Measurements from ENCODE around the gene CEP170B. TPM values are rescaled to one million over a fixed set of nuclear protein-coding genes. Genes with fewer than 3 reads are reported as not detected.

Gene CEP170B
- total and polyA plus RNA-seq, 2 donors from 2014 or later, result 8.1 to 42.4 TPM

DNA sequence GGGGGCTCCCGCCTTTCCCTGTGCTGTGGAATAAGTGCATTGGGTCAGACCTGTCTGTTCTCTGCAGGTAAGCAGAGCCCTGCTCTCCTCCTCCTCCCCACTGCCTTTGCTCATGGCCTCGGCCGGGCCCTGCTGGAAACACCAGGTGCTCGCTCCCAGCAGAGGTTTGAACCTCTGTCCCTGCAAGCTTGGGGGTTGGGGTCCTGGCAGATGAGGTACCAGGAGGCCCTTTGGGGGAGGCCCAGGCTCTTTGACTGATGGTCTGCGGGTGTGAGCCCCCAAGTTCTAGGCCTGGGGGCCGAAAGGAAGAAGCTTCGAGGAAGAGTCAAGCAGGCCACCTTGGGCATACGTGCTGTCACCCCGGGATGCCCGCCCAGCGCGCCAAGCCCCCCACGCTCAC, 22.1 kb upstream of the CEP170B start:
- Histone ChIP-seq H3K4me3 (ENCODE audit: low read length in 3 of 3) (no peak overlapping the region), H3K27me3 (ENCODE audit: control insufficient read depth, insufficient read depth, low read length) (peaks cover 14% of the 10 kb centered on the region), H3K27ac (ENCODE audit: low read depth in 2 of 2, low read length in 2 of 2) (no peak overlapping the region), H3K9ac (ENCODE audit: low read length in 3 of 3) (no peak overlapping the region), H3K36me3 (ENCODE audit: control insufficient read depth in 2 of 3, insufficient read depth in 3 of 3, low read length in 3 of 3) (no peaks in the 10 kb centered on the region), H3K4me1 (ENCODE audit: control insufficient read depth in 2 of 3, insufficient read depth in 2 of 3, low read depth in 1 of 3, low read length in 3 of 3) (peaks cover 0 to 10% (median 0%) of the 10 kb centered on the region in 3 donors), H3K9me3 (ENCODE audit: control insufficient read depth in 2 of 3, insufficient read depth in 1 of 3, low read length in 3 of 3) (no peaks in the 10 kb centered on the region)
- FAIRE-seq (no peak), DNase-seq (peak in 1 of 5 donors; percentile 64)
- intact Hi-C loops (cut with DNase I), result no loop called here
- TF ChIP-seq, protein P1, sequence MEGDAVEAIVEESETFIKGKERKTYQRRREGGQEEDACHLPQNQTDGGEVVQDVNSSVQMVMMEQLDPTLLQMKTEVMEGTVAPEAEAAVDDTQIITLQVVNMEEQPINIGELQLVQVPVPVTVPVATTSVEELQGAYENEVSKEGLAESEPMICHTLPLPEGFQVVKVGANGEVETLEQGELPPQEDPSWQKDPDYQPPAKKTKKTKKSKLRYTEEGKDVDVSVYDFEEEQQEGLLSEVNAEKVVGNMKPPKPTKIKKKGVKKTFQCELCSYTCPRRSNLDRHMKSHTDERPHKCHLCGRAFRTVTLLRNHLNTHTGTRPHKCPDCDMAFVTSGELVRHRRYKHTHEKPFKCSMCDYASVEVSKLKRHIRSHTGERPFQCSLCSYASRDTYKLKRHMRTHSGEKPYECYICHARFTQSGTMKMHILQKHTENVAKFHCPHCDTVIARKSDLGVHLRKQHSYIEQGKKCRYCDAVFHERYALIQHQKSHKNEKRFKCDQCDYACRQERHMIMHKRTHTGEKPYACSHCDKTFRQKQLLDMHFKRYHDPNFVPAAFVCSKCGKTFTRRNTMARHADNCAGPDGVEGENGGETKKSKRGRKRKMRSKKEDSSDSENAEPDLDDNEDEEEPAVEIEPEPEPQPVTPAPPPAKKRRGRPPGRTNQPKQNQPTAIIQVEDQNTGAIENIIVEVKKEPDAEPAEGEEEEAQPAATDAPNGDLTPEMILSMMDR (IDR thresholded peaks at IDR 0.05; ENCODE audit: borderline replicate concordance, extremely low read depth, insufficient read depth), result no peak

DNA sequence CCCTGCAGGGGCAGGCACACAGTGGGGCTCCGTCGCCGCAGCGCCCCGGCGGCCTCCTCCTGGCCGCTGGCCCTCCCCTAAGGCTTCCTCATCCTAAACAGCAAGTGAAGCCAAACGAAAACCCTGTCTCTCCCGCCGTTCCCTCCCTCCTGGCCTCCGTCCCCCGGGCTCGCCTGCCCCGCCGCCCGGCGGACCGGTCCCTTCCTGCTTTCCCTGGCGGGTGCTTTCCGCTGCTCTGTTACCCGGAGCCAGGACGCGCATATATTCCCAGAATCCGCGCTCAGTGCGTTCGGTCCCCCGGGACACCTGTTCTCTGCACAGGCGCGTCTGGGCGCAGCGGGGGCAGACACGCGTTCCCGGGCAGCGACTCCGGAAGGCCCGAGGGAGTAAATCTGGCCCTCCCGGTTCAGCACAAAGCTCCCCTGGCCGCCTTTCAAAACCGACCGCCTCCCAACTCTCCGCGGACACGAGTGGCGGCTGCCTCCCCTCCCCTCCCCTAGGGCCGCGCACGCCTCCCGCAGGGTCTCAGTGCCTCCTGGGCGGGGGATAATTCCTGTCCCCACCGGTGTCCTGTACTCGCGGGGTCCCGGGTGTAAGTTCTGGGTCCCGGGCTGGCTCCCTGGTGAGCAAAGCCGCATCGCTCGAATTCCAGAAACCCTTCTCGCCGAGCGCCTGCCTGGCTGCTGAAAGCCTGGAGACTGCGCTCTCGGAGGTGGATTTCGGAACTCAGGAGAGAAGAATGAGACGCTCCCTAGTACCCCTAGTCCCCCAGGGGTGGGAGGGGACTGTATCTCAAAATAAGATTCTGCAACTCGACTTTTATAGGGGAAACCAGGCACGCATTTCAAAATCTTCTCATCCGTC, 21.4 kb upstream of the CEP170B start:
- peak overlapping the region in 1 of 3 donors; percentile 48 for H3K4me3 ChIP-seq (ENCODE audit: low read length in 3 of 3)
- H3K36me3 ChIP-seq (ENCODE audit: control insufficient read depth in 2 of 3, insufficient read depth in 3 of 3, low read length in 3 of 3), result no peaks in the 10 kb centered on the region
- H3K9me3 ChIP-seq (ENCODE audit: control insufficient read depth in 2 of 3, insufficient read depth in 1 of 3, low read length in 3 of 3), result no peaks in the 10 kb centered on the region
- H3K9ac ChIP-seq (ENCODE audit: low read length in 3 of 3), result peak overlapping the region in 1 of 3 donors; percentile 26
- peaks cover 0 to 10% (median 0%) of the 10 kb centered on the region in 3 donors for H3K4me1 ChIP-seq (ENCODE audit: control insufficient read depth in 2 of 3, insufficient read depth in 2 of 3, low read depth in 1 of 3, low read length in 3 of 3)
- intact Hi-C loops (cut with DNase I), result no loop called here
- DNase-seq (peak; percentile 57 to 78 (median 58)), FAIRE-seq (no peak)
- H3K27ac ChIP-seq (ENCODE audit: low read depth in 2 of 2, low read length in 2 of 2), result no peak overlapping the region
- TF ChIP-seq, protein P1 (IDR thresholded peaks at IDR 0.05; ENCODE audit: borderline replicate concordance, extremely low read depth, insufficient read depth), result no peak
- H3K27me3 ChIP-seq (ENCODE audit: control insufficient read depth, insufficient read depth, low read length), result peaks cover 14% of the 10 kb centered on the region

DNA sequence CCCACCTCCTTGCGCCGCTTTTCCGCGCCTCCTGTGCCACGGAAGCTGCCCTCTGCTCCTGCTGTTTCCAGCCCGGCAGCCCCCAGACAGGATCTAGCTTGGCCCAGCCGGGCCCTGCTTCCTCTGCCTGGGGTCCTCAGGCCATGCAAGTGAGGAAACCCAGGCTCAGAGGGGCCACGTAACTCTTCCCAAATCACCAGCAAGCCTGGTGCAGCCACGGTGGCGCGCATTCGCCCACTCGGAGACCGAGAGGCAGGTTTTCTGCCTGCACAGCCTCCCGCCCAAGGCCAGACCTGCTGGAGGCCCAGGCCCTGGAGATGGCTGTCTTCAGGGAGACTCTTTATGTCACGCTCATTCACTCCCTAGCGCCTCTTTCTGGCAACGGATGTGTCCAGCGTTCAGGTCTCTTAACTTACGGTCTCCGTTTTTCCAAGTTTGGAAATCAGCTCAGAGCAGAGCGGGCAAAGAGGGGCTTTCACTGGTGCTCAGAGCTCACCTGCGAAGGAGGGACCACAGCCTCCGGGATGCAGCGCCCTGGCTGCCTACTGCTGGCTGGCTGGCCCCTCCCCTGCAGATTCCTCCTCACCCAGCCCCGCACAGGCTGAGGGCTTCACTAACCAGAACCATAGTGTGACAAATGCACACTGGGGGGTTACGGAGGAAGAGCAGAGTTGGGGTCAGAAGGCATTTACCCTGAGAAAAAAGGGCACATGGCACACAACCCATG, 20.6 kb upstream of the CEP170B start:
- H3K4me1 ChIP-seq (ENCODE audit: control insufficient read depth in 2 of 3, insufficient read depth in 2 of 3, low read depth in 1 of 3, low read length in 3 of 3), result peaks cover 0 to 10% (median 0%) of the 10 kb centered on the region in 3 donors
- peaks cover 14% of the 10 kb centered on the region for H3K27me3 ChIP-seq (ENCODE audit: control insufficient read depth, insufficient read depth, low read length)
- DNase-seq (peak in 4 of 5 donors; percentile 16 to 63 (median 29)), FAIRE-seq (no peak)
- no peaks in the 10 kb centered on the region for H3K36me3 ChIP-seq (ENCODE audit: control insufficient read depth in 2 of 3, insufficient read depth in 3 of 3, low read length in 3 of 3)
- no peak overlapping the region for H3K9ac ChIP-seq (ENCODE audit: low read length in 3 of 3)
- intact Hi-C loops (cut with DNase I), result no loop called here
- peak overlapping the region in 1 of 3 donors; percentile 48 for H3K4me3 ChIP-seq (ENCODE audit: low read length in 3 of 3)
- TF ChIP-seq, protein P1 (IDR thresholded peaks at IDR 0.05; ENCODE audit: borderline replicate concordance, extremely low read depth, insufficient read depth), result no peak
- H3K9me3 ChIP-seq (ENCODE audit: control insufficient read depth in 2 of 3, insufficient read depth in 1 of 3, low read length in 3 of 3), result no peaks in the 10 kb centered on the region
- no peak overlapping the region for H3K27ac ChIP-seq (ENCODE audit: low read depth in 2 of 2, low read length in 2 of 2)
